ENCODE measurements around the gene GRAMD2A.
A peak's percentile ranks its signal among the peaks of the same experiment; 100 is the strongest.

GRAMD2A gene

DNA sequence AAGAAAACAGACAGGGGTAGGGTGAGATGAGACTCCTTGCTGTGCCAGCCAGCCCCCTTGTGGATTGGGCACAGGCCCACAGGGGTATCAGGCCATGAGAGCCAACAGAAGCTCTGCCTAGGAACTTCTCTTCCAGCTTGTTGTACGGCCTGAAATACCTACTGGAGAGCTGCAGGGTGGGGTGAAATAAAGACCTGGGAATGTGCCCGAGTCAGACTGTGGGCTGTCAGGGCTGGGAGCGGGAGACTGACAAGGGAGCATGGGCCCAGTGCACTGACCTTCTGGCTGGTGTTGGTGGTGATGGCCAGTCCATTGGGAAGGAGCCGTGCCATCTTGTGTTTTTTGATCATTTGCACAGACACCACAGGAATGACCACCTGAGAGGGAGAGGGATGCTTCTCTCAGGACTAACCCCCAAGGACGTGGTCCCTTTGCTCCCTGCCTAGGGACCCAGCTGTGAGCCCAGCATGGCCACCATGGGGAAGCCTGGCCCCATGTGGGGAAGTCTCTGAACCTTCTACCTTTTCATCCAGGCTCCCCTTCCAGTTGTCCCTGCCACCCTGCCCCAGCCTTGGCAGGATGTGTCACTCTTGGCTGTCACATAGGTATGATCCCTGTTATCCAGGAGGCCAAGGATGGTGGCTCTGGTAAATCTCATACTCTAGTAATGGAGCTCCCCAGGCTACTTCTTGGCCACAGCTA lies 30.7 kb downstream of the GRAMD2A start:
- no peak for DNase-seq

DNA sequence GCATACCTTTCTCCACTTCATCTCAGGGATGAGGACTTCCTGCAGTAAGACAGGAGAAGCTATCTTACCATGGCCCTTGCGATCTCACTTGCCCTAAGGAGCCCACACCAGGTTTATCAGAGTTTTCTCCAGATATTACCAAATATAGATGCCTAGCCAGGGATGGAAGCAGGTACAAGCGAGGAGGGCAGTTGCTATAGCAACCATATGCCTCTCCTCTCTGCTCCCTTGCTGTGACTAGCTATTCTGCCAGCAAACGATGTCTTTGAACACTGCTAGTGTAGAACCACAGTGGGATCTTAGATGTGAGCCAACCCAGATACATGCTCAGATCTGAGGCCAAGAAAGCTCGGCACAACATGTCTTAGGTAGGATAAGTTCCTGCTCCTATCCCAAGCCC lies 33.9 kb downstream of the GRAMD2A start:
- no peak for DNase-seq

DNA sequence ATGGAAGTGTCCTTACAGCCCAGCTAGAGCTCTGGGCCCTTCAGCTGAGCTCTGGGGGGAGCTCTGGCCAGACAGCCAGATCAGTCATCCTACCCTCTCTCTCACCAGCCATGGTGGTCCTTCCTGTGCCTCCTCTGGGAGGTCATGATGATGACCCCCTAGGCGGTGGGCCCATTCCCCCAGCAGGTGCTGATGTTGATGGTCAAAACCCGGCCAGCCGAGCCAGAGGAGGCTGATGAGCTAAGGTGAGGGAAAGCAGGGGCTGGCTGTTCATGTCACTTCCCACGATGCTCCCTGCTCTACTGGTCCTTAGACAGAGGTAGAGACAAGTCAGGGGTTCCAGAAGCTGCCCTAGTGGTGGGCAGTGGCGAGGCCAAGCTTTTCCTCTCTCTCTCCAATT lies 35.0 kb downstream of the GRAMD2A start:
- no peak for DNase-seq

DNA sequence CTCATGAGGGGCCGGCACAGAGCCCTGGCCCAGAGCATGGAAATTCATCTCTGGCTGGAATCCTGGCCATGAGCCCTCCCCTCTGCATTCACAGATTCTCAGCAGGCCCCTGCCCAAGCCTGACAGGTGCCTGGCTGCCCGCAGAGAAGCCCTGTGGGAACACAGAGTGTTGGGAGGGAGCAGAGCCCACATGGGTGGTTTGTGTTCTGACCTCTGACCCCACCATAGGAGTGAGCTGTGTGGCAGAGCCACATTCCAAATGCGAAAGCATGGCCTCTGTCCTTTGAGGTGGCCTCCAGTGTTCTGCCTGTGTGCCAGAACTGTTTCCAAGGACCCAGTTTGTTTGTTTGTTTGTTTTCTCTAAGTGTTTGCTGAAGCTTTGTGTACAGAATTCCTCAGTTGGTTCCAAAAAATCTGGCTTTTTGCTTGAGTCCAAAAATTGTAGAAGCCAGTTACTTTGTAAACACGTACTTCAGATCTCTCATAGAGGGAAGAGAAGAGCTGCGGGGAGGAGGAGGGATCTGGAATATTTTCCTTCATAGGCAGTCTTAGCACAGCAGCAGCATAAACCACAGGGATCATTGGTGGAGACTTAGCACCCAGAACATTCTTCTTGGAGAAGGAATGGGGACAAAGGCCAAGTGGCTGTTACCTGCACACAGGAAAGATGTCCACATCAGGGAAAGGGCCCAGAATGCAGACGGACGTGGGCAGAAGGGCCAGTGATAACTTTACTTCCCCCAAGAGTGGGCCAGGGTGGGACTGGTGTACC lies 36.0 kb downstream of the GRAMD2A start:
- no peak for DNase-seq

DNA sequence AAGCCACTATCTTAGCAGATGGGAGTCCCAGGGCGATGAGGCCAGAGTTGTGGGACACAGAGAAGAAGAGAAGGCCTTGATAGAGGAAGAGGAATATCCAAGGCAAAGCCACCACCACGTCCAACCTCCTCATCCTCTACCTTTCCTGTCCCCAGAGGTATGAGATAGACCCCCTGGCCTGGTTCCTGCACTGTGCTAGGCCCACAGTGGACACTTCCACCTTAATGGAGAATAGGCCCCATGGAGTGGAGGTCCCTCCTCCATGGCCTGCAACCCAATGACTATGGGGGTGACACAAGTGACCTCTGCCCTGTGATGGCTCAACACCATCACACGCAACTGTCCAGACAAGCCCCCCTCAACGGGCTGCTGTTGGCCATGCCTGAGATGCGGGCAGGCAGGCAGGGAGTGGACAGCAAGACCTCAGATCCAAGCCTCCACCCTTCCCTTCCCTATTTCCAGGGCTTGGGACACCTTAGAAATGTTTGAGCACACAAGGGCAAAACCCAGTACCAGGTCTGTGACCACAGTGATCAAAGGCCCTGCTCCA lies 36.8 kb downstream of the GRAMD2A start:
- DNase-seq: no peak

DNA sequence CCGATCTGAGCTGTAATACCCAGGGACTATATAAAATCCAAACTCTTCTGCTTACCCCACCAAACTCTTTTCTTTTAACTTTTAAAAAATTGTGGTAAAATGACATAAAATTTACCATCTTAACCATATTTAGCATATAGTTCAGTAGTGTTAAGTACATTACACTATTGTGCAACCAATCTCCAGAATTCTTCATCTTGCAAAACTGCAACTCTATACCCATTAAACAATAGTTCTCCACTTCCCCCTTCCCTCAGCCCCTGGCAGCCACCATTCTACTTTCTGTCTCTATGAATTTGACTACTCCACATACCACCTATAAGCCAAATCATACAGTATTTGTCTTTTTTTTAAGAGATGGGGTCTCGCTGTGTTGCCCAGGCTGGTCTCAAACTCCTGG lies 40.7 kb downstream of the GRAMD2A start:
- DNase-seq: no peak

DNA sequence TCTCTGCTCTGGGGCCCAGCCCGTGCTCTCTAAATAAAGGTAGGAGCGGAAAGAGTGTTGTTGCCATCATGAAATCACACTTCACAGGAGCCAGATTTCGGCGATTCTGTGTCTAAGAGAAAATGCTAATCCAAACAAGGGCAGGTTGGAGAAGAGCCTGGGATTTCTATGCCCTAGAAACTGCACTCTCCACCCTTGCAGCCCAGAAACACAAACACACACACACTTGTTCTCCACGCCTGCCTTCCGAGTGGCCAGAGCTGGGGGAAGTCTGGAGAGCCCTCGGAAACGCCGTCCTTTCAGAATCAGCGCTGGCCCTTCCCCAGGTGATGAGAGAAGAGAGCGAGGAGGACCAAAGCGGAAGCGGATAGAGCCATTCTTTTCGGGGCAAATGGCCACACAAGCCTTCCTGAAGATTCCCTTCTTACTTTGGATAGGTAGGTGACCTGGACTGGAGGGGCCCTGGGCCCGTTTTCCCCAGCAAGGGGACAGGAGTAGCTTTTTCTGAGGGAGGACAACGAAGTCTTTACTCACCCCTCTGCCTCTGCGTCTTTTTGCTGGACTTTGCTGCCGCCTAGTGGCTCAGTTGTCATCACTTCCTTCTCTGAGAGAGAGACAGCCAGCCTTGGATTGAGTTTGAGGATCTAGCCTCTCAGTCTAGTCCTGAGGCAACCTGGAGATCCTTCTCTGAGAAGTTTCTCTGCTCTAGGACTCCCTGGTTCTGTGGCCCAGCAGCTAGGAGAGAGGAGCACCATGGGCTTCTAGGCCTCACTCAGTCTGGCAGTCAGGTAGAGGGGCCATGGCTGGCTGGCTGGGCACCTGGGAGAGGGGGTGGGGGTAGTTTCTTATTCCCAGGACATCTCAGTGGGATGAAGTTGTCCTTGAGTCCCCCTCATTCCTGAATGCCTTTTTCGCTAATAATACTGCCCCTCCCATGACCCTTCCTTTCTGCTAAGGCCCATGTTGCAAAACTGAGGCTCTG lies 41.7 kb downstream of the GRAMD2A start:
- DNase-seq: peak; percentile 86

DNA sequence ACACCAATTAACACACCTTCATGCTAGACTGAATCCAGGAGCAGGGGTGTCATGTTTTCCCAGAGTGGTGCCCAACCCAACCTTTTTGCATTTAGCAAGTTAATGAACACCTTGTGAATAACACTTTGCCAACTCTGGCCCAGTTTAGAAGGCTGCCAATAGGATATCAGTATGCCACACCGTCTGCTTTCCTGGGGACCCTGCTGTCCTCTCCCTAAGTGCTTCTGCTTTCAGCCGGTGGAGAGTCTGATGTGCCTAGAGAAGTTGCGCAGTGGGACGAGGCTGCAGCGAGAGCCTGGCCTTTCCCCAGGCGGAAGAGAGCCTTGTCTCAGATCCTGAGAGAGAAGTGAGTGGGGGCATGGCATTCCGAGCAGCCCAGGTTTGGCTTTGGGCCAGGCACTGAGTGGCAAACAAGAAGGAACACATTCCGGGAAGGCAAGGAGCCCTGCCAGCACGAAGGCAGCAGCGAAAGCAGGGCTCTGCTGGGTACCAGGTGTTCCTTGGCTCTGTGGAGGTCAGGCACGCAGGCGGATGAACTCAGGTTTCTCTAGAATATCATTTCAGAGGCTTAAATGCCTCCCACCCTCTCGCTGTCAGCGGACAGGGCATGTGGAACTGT lies 42.5 kb downstream of the GRAMD2A start:
- no peak for DNase-seq

DNA sequence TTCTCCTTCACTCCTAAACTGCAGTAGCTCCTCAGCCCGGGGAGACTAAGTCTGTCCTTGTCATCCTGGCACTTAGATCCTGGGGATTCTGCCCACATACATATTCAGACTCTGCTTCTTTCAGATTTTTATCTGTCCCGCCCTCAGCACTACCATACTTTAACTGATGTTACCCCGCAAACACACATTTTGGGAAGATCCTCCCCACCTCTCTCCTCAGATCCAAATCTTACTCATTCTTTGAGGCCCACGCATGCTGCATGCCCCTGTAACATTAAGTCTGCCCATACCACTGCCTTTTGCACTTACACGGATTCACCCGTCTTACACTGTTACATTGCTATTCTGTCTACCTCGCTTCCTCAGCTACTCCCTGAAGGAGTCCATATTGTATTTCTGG lies 43.3 kb downstream of the GRAMD2A start:
- DNase-seq: no peak

DNA sequence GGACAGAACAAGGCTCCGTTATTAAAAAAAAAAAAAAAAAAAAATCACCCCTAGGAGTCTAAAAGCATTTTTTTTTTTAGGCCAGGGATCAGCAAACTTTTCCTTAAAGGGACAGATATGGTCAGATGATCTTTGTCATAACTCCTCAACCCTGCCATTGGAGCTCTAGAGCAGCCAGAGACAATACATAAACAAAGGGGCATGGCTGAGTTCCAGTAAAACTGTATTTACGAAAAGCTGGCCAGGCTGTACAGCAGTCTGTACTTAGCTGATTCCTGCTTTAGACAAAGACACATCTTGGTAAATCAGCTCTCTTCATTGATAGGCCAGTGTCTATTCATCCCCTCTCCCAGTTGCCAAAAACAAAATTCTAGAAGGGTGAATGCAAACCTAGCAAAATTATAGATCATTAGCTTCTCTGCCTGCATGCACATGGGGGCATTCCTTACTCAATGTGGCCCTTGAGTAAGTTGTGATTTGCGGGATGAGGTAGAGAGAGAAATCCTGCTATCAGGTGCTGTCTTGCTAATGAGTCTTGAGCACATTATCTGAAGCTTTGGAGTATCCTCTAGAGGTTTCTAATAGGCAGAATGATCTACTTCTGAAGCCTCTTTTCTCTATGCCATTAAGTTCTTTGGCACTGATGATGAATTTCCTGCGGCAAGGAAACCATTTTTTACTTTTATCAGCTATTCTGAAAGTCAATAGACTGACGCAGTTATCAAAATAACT lies 44.2 kb downstream of the GRAMD2A start:
- no peak for DNase-seq

DNA sequence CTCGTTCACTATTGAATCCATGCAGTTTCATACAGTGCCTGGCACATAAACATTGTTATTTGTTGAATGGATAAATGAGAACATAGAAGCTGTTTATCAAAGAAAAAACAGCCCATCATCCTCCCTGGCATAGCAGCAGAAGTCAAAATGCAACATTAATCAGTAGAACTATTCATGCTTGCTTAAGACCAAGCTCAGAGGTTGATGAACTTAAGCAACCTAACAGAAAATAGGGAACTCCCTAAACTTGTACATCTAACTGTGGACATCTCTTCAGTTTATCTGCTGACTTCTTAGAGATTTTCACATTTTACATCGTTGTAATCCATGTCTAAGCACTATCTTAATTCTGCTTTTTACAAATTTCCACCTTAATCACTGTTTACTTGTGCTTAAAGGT lies 50.2 kb downstream of the GRAMD2A start:
- DNase-seq: no peak

DNA sequence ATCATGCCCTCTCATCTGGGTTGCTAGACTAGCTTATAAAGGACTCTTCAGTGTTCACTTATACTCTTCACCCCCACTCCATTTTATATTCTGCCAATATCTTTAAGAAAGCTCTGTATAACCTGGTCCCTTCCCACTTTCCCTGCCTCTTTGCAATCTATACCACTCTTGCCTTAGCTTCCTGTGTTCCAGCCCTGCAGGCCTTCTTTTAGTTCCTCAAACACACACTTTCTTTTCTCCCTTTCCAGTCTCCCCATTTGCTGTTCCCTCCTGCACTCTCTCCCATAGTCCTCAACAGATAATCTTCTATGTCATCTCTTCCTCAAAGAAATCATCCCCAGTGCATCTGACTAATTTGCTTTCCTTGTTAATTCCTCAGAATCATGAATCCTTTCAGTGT lies 50.7 kb downstream of the GRAMD2A start:
- no peak for DNase-seq

DNA sequence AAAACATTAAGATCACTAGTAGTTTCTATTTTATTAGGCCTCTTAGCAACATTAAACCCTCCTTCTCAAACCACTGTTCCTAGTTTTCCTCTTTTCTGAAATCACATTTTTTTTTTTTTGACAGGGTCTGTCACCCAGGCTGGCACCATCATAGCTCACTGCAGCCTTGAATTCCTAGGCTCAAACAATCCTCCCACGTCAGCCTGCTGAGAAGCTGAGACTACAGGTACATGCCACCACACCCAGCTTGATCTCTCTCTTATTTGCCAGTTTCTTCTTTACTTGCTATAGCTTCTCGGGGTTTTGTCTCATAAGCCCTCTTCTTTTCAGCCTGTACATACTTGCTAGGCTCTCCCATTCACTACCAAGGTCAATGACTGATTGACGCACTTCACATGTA lies 51.4 kb downstream of the GRAMD2A start:
- DNase-seq: no peak

DNA sequence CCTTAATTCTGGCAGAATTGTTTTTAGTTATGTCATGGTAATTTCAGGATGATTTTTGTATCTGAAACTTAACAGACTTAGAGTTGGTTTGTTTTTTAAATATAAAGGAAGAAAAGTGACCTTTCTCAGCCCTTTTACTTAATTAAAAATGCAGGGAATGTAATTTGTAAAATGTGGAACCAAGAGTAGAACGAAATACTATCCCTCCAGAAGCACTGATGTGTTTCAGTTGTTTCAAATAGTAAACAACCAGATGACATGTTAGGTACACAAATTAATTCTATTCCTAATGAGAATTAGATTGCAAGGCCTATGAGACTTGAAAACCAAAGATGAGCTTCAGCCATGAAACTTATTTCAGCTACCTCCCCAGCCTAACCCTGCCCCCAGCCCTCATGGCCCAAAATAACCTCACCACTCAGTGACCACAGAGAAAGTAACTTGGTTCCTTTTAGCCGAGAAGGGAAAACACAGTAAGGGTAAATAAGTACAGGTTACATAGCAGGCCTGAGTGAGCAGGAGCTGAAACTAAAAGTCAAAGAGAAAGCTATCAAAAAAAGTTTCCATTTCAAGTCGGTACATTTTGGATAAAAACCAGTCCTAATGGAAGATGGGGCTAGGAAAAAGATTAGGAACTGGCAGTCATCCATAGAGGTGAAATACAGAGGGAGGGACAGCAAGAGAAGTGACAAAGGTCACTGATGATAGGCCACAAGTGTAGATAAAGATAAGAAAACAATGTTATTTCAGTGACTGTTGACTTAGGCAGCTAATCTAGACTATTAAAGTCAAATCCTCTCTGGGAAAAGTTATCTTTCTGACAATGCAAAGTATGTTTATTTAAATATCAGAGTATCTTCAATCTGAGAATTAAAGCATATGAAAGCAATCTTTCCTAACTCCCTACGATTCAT lies 56.2 kb downstream of the GRAMD2A start:
- no peak for DNase-seq

DNA sequence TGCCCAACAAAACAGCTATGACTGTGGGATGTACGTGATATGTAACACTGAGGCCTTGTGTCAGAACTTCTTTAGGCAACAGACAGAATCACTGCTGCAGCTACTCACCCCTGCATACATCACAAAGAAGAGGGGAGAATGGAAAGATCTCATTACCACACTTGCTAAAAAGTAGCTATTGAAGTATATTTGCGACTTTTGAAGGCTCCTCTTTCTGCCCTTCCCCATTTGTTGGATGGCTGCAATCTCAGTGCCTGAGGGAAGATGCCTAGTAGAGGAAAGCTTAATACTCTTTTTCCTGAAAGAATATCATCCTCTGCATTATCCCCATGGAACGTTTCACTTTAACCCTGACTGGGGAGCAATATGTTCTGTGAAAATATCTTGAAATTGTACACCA lies 57.5 kb downstream of the GRAMD2A start:
- DNase-seq: no peak

DNA sequence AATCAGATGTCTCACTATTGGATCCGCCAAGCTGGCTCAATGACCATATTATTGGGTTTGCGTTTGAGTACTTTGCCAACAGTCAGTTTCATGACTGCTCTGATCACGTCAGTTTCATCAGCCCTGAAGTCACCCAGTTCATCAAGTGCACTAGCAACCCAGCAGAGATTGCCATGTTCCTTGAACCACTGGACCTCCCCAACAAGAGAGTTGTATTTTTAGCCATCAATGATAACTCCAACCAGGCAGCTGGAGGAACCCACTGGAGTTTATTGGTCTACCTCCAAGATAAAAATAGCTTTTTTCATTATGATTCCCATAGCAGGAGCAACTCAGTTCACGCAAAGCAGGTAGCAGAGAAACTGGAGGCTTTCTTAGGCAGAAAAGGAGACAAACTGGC lies 57.9 kb downstream of the GRAMD2A start:
- no peak for DNase-seq

DNA sequence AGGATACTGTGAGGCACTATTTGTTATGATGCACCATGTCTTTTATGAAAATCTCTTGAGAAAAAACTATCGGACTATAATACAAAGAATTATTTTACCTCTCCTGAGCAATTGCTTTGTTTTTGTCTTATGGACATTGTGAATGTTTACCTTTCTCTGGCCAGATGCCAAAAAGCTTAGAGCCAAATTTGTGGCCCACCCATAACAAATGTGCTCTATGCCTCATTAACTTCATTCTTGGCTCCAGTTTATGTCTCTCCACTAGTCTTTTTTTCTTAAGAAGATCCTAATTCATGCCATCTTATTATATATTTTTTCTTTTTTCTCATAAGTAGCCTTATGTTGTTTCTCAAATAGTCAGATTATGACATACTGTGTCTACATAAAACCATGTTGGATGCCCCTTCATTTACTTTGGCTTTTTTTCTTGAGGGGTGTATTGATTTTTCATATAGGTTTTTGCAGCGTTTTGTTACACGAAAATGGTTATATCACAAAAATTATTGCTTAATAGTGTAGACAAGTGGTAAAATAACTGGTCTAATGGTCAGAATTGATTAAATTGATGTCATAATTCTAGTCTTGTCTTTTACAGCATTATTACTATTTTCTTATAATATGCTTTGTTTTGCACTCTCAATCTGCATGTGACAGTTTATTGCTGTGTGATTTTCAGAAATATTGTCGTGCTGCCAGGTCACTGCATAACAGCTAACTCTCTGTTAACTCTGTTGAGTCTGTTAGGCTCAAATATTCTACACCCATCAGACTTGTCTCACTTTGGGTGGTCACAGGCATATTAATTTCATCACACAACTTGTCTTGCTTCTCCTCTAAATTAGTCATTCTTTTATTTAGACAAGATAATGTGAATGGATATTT lies 61.2 kb downstream of the GRAMD2A start:
- no peak for DNase-seq

DNA sequence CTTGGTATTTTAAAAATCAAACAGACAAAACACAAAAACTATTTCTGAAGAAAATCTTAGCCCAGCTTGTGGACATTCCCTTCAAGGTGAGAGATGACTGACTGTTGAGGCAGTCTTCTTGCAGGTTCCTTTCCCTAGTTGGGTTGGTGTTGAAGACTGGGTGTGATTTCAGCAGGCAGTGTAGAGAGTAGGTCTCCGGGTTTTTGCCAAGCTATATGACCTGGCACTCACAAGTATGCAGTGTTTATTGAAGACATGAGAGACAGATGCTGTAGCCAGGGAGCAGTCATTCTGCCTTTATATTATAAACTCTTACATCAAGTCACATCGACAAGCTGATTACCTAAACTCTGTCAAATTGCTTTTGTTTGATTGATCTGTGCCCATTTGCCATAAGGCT lies 61.9 kb downstream of the GRAMD2A start:
- DNase-seq: no peak

DNA sequence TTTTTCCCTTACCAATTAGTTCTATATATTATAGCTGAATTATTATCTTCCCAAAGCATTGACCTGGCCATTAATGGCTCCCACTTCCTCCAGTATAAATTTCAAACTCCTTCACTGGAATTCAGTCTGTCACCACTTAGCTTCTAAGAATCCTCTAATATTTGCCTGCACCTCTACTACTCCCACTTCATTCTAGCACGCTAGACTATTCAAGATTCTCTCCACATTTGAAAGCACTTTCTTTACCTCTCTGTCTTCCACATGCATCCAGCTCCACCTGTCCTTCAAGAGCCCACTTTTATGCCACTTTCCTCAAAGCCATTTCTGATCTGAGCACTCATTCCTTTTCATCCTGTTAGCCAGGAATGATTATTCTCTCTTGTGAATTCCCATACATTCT lies 64.4 kb downstream of the GRAMD2A start:
- DNase-seq: no peak

DNA sequence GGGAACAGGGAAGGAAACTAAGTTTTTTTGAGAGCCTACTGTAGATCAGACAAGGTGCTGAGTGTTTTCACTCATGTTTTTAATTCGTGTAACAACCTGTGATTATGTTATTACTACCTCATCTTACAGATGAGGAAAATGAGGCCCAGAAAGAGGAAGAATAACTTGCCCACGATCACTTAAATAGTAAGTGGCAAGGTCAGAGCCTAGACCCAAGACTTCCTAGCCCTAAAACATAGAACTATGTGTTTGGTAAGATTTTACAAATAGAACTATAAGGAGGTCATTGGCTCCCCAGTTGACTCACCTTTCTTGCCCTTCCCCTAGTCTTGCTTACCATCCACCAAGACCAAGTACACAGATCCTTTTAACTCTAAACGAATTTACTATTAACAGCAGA lies 65.7 kb downstream of the GRAMD2A start:
- no peak for DNase-seq
